Measurements from ENCODE around the gene OR7A17. TPM values are rescaled to one million over a fixed set of nuclear protein-coding genes. Genes with fewer than 3 reads are reported as not detected.

The OR7A17 gene
- total RNA-seq, 3 donors from 2014 or later (not counting 1 experiment from before 2014, with no cell fraction given) = not detected

DNA sequence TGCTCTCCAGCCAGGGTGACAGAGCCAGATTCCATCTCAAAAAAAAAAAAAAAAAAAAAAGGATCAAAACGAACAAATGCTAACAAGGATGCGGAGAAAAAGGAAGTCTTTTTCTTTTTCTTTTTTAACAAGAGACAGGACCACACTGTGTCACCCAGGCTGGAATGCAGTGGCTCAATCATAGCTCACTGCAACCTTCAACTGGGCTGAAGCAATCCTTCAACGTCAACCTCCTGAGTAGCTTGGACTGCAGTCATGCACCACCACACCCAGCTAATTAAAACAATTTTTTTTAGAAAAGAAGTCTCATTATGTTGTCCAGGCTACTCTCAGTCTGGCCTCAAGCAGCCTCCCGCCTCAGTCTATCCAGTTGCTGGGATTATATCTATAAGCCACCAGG lies 20.8 kb upstream of the OR7A17 start:
- no peaks in the 10 kb centered on the region for H3K27me3 ChIP-seq (ENCODE audit: control insufficient read depth, insufficient read depth, low read length)
- no peaks in the 10 kb centered on the region for H3K9me3 Mint-ChIP-seq
- no peaks in the 10 kb centered on the region for H3K36me3 Mint-ChIP-seq
- ATAC-seq (no peak), DNase-seq (no peak)
- no peaks in the 10 kb centered on the region for H3K4me1 ChIP-seq (ENCODE audit: control insufficient read depth, insufficient read depth, low read length)
- no peak overlapping the region for H3K27ac Mint-ChIP-seq
- TF ChIP-seq, protein P1, sequence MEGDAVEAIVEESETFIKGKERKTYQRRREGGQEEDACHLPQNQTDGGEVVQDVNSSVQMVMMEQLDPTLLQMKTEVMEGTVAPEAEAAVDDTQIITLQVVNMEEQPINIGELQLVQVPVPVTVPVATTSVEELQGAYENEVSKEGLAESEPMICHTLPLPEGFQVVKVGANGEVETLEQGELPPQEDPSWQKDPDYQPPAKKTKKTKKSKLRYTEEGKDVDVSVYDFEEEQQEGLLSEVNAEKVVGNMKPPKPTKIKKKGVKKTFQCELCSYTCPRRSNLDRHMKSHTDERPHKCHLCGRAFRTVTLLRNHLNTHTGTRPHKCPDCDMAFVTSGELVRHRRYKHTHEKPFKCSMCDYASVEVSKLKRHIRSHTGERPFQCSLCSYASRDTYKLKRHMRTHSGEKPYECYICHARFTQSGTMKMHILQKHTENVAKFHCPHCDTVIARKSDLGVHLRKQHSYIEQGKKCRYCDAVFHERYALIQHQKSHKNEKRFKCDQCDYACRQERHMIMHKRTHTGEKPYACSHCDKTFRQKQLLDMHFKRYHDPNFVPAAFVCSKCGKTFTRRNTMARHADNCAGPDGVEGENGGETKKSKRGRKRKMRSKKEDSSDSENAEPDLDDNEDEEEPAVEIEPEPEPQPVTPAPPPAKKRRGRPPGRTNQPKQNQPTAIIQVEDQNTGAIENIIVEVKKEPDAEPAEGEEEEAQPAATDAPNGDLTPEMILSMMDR (IDR thresholded peaks at IDR 0.05) = no peak
- H3K36me3 ChIP-seq (ENCODE audit: control insufficient read depth, insufficient read depth, low read length) = no peaks in the 10 kb centered on the region
- H3K4me3 ChIP-seq (ENCODE audit: low read length) = no peak overlapping the region
- no peak overlapping the region for H3K27ac ChIP-seq (ENCODE audit: low read length)
- H3K4me1 Mint-ChIP-seq = no peaks in the 10 kb centered on the region
- peaks cover 20 to 30% of the 10 kb centered on the region in 2 donors for H3K27me3 Mint-ChIP-seq (ENCODE audit: low read depth in 2 of 2)
- no peak overlapping the region for H3K4me3 Mint-ChIP-seq
- intact Hi-C loops (cut with micrococcal nuclease) = no loop called here
- H3K9me3 ChIP-seq (ENCODE audit: control insufficient read depth, insufficient read depth, low read length) = no peaks in the 10 kb centered on the region
- WGBS (ENCODE audit: insufficient coverage) = 93% methylated on average over 3 of the region's 4 CpGs

DNA sequence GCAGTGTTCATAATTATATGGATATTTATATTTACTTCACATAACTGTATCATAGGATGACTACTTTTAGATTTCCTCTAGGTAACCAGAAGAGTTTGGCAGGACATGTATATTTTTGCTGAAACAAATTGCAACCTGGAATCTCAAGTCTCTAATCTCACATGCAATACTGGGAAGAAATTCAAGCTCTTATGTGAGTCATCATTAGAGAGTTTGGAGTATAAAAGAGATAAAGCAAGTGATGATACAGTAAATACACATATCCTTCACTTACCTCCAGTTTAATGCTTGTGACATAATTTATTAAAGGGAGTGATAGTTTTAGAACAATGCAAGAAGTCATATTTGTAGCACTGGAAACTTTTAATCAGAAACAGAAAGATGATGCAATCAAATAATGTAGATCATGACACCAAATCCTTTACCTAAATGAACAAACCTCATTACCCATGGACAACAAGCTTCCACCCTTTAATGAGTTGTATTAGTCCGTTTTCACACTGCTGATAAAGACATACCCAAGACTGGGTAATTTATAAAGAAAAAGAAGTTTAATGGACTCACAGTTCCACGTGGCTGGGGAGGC lies 15.8 kb upstream of the OR7A17 start:
- no peaks in the 10 kb centered on the region for H3K4me1 Mint-ChIP-seq
- no peaks in the 10 kb centered on the region for H3K36me3 Mint-ChIP-seq
- ATAC-seq (no peak), DNase-seq (no peak)
- Histone ChIP-seq H3K27ac (ENCODE audit: low read length) (no peak overlapping the region), H3K9me3 (ENCODE audit: control insufficient read depth, insufficient read depth, low read length) (no peaks in the 10 kb centered on the region), H3K27me3 (ENCODE audit: control insufficient read depth, insufficient read depth, low read length) (no peaks in the 10 kb centered on the region), H3K4me3 (ENCODE audit: low read length) (no peak overlapping the region), H3K4me1 (ENCODE audit: control insufficient read depth, insufficient read depth, low read length) (no peaks in the 10 kb centered on the region), H3K36me3 (ENCODE audit: control insufficient read depth, insufficient read depth, low read length) (no peaks in the 10 kb centered on the region)
- peaks cover 32 to 55% of the 10 kb centered on the region in 2 donors for H3K27me3 Mint-ChIP-seq (ENCODE audit: low read depth in 2 of 2)
- no peak overlapping the region for H3K4me3 Mint-ChIP-seq
- H3K9me3 Mint-ChIP-seq = no peaks in the 10 kb centered on the region
- TF ChIP-seq, protein P1 (IDR thresholded peaks at IDR 0.05) = no peak
- H3K27ac Mint-ChIP-seq = no peak overlapping the region
- 76% methylated on average over 2 of the region's 2 CpGs for WGBS (ENCODE audit: insufficient coverage)
- intact Hi-C loops (cut with micrococcal nuclease) = no loop called here

DNA sequence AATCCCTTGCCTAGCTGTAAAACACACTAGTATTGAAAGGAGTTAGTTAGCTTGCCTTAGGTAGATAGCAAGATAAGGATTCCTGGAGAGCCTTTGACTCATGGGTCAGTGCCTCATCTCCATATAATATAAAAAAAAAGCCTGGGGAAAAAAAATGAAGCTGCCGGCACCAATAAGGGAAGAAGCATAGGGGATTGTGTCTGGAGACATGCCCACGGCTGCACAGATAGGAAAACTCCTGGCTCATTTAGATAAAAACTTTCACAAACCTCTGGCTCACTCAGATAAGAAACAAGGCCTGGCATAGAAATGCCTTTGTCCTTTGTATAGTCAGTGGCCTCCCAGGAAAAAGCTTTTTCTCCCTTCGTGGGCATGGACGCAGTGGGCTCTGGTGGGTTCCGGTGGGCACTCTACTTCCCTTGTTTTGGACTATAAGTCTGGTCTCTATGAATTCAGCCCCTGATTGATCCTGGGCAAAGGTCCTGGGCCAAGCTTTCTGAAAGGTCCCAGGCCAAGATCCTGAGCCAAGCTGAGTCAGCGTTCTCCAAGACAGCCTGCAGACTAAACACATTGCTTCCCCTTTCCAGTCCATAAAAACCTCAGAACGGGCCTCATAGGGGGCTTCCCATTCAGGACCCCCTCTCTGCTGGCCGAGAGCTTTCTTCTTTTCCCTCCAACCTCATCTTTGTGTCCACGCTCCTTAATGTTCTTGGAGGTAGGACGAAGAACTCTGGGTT lies 4.9 kb upstream of the OR7A17 start:
- DNase-seq (no peak), ATAC-seq (no peak)
- H3K9me3 Mint-ChIP-seq = no peaks in the 10 kb centered on the region
- Histone ChIP-seq H3K9me3 (ENCODE audit: control insufficient read depth, insufficient read depth, low read length) (no peaks in the 10 kb centered on the region), H3K36me3 (ENCODE audit: control insufficient read depth, insufficient read depth, low read length) (no peaks in the 10 kb centered on the region), H3K4me1 (ENCODE audit: control insufficient read depth, insufficient read depth, low read length) (no peaks in the 10 kb centered on the region), H3K27ac (ENCODE audit: low read length) (no peak overlapping the region), H3K27me3 (ENCODE audit: control insufficient read depth, insufficient read depth, low read length) (no peaks in the 10 kb centered on the region), H3K4me3 (ENCODE audit: low read length) (no peak overlapping the region)
- TF ChIP-seq, protein P1 (IDR thresholded peaks at IDR 0.05) = no peak
- no peaks in the 10 kb centered on the region for H3K36me3 Mint-ChIP-seq
- peaks cover 3 to 34% of the 10 kb centered on the region in 2 donors for H3K27me3 Mint-ChIP-seq (ENCODE audit: low read depth in 2 of 2)
- H3K4me3 Mint-ChIP-seq = no peak overlapping the region
- H3K4me1 Mint-ChIP-seq = peaks cover 0 to 6% of the 10 kb centered on the region in 2 donors
- WGBS (ENCODE audit: insufficient coverage) = 37% methylated on average over 9 of the region's 10 CpGs
- H3K27ac Mint-ChIP-seq = no peak overlapping the region
- intact Hi-C loops (cut with micrococcal nuclease) = no loop called here

All from natural killer cell (primary cell).